ENCODE data around the gene CDIPT.
A peak's percentile ranks its signal among the peaks of the same experiment; 100 is the strongest.

CDIPT gene

DNA sequence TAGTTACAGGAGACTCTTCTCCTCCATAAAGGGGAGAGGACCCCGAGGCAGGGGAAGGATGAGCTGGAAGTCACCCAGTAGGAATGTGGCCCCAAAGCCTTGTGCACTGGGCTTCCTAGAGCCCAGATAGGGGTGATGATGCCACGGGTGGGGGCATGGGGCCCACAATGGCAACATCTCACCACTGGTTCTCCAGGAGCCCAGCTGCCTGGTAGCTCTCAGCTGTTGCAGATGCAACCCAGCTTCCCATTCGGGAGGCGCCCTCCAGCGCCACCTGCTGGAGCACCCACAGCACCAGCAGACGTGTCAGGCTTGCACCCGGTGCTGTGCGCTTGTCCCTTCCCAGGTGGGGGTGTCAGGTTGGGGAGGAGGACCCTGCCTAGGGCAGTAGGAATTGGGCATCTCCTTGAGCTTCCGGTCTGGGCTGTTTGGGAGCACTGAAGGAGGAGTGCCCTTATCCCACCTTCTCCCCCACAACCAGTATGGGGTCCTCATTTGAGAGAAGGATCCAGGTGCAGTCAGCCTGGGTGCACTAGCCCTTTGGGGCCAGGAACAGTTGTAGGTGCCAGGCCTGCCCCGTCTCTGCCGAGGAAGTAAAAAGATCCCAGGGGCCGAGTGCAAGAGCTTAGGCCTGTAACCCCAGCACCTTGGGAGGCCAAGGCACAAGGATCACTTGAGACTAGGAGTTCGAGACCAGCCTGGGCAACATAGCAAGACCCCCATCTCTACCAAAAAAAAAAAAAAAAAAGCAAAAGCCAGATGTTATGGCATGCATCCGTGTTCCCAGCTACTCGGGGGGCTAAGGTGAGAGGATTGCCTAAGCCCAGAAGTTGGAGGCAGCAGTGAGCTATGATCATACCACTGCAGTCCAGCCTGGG, 14.4 kb downstream of the CDIPT start:
- DNase-seq (ENCODE audit: insufficient read length, low spot score) (peak; percentile 75), FAIRE-seq (no peak)
- TF ChIP-seq, protein P1, sequence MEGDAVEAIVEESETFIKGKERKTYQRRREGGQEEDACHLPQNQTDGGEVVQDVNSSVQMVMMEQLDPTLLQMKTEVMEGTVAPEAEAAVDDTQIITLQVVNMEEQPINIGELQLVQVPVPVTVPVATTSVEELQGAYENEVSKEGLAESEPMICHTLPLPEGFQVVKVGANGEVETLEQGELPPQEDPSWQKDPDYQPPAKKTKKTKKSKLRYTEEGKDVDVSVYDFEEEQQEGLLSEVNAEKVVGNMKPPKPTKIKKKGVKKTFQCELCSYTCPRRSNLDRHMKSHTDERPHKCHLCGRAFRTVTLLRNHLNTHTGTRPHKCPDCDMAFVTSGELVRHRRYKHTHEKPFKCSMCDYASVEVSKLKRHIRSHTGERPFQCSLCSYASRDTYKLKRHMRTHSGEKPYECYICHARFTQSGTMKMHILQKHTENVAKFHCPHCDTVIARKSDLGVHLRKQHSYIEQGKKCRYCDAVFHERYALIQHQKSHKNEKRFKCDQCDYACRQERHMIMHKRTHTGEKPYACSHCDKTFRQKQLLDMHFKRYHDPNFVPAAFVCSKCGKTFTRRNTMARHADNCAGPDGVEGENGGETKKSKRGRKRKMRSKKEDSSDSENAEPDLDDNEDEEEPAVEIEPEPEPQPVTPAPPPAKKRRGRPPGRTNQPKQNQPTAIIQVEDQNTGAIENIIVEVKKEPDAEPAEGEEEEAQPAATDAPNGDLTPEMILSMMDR (IDR thresholded peaks at IDR 0.05; ENCODE audit: insufficient read depth, missing control alignments) = peak; percentile 76

GRCh38 chr16:29845656-29846055, 17.4 kb downstream of the CDIPT start:
- TF ChIP-seq, protein P1 (IDR thresholded peaks at IDR 0.05; ENCODE audit: insufficient read depth, missing control alignments) = no peak
- FAIRE-seq (no peak), DNase-seq (ENCODE audit: insufficient read length, low spot score) (no peak)

DNA sequence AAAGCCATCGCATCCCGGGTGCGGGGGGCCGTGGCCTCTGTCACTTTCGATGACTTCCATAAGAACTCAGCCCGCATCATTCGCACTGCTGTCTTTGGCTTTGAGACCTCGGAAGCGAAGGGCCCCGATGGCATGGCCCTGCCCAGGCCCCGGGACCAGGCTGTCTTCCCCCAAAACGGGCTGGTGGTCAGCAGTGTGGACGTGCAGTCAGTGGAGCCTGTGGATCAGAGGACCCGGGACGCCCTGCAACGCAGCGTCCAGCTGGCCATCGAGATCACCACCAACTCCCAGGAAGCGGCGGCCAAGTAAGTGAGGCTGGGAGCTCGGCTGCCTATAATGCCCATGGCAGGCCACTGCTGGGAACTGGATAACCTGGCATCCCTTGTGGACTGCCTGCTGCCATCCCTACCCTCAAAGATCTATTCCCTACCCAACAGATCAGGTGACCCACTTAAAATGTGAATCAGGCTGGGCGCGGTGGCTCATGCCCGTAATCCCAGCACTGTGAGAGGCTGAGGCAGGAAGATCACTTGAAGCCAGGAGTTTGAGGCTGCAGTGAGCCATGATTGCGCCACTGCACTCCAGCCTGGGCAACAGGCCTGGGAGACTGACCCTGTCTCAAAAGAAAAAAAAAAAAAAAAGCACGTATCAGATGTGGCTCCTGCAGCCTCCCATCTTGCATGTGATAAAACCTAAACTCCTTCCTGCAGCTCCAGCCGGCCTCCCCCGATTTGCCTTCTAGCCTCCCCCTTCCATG, 18.3 kb downstream of the CDIPT start:
- FAIRE-seq = no peak
- TF ChIP-seq, protein P1 (IDR thresholded peaks at IDR 0.05; ENCODE audit: insufficient read depth, missing control alignments) = no peak
- no peak for DNase-seq (ENCODE audit: insufficient read length, low spot score)

DNA sequence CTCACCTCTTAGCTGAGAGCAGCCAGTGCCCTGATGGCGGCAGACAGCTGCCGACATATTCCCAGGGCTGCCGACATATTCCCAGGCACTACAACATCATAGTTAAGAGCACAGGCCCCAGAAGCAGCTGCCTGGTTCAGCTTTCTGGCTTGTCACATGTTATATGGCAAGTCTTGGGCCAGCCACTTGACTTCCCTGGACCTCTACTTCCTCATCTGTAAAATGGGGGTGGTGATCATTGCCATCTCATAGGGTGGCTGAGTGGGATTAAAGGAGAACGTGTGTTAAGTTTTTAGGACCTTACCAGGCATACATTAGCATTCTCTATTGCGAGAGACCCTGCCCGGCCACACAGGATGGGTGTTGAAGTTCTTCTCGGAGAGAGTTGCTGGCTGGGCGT, 19.1 kb downstream of the CDIPT start:
- no peak for FAIRE-seq
- DNase-seq (ENCODE audit: insufficient read length, low spot score) = no peak
- TF ChIP-seq, protein P1 (IDR thresholded peaks at IDR 0.05; ENCODE audit: insufficient read depth, missing control alignments) = no peak

DNA sequence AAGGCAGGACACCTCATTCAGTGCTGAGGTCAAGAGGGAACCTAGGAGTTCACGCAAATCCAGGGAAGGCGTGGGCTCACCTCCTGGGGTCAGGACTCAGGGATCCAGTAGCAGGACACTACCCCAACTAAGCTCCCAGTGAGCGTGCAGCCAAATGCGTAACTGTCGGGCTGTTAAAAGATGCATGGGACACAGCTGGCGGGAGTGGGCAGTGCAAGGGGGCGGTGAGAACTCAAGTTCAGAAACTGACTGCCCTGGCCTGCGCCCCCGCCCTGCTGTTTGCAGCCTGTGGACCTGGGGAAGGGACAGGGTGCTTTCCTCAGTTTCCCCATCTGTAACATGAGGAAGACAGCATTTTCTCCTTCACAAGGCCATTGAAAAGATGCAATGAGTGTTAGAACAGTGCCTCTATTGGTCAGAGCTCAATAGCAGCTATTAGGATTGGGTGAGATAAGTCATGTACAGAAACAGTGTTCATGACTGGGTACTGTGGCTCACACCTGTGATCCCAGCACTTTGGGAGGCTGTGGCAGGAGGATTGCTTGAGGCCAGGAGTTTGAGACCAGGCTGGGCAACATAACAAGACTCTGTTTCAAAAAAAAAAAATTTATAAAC, 20.2 kb downstream of the CDIPT start:
- DNase-seq (ENCODE audit: insufficient read length, low spot score) = no peak
- TF ChIP-seq, protein P1 (IDR thresholded peaks at IDR 0.05; ENCODE audit: insufficient read depth, missing control alignments) = no peak
- no peak for FAIRE-seq

DNA sequence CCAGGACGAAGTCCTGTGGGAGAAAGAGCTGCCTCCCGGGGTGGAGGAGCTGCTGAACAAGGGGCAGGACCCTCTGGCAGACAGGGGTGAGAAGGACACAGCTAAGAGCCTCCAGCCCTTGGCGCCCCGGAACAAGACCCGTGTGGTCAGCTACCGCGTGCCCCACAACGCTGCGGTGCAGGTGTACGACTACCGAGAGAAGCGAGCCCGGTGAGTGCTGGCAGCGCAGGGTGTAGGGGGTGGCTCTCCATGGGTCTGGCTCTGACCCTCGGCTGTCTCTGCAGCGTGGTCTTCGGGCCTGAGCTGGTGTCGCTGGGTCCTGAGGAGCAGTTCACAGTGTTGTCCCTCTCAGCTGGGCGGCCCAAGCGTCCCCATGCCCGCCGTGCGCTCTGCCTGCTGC, 21.4 kb downstream of the CDIPT start:
- no peak for FAIRE-seq
- DNase-seq (ENCODE audit: insufficient read length, low spot score) = no peak
- TF ChIP-seq, protein P1 (IDR thresholded peaks at IDR 0.05; ENCODE audit: insufficient read depth, missing control alignments) = no peak

Measured in D721Med (cell line).